Measurements from ENCODE around the gene HSDL1.

HSDL1 gene

DNA sequence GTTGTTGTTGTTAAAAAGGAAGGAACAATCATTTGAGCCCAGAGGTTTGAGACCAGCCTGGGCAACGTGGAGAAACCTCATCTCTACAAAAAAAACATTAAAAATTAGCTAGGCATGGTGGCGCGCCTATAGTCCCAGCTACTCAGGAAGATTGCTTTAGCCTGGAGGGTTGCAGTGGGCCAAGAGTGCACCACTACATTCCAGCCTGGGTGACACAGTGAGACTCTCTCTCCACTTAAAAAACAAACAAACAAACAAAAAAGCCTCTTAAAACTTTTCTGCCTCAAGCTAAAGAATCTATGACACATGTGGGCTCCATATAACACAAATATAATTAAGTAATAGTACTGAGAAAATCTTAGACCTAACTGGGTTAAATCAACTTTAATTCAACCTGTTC, 40.7 kb downstream of the HSDL1 start:
- DNase-seq: no peak

DNA sequence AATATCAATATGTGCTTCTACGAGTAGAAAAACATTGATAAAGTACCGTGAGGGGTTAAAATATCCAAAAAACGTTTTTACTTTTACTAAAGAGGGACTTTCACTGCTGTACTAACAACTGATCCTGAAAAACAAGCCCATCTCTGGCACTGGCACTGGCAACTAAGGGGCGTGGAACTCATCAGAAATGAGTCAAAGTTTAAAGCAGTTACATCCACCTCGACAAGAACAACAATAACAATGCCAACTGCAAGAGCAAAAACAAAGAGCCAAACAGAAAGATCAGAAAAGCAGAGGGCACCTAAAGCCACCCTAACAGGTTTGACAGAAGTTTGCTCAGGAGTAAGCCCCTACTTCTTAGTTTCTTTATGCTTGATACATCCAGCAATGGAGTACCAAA, 41.3 kb downstream of the HSDL1 start:
- no peak for DNase-seq

DNA sequence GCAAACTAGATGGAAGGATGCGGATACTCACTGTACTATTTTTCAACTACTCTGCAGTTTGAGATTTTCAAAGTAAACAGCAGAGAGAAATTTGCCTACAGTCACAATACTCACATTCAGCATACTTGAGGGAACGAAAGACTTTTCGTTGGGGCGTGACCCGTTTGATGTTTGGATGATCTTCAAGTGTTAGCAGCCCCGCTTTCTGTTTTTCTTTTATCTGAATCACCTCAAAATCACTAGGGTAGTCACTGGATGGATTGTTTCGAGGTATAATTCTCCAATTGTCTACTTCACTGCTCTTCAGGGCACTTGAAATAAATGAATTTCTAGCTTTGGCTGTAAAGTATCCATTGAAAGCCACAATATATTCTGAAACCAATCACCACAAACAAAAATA, 46.0 kb downstream of the HSDL1 start:
- DNase-seq: no peak

DNA sequence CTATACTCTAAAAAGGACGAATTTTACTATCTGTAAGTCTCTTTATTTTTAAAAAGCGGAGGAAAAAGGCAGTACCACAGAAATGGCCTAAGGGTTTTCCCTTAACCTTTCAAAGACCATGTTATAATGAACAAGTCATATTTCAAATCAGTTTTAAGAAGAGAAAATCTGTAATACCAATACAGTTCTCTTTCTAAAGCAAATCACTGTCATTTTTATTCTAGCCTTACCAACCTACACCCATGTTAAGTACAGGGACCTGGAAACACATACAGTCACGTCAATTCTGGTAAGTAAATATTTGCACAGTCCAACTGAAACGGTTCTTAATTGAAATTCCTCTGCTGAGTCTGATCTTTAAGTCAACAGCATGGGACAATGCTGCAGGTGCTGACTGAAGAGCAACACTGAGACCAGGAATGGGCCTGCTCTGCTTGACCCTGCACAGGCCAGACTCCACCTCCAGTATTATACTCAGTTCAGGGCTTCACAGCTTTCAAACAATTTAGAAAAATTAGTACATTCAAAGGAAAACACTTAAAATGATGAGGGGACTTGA, 48.5 kb downstream of the HSDL1 start:
- no peak for DNase-seq

DNA sequence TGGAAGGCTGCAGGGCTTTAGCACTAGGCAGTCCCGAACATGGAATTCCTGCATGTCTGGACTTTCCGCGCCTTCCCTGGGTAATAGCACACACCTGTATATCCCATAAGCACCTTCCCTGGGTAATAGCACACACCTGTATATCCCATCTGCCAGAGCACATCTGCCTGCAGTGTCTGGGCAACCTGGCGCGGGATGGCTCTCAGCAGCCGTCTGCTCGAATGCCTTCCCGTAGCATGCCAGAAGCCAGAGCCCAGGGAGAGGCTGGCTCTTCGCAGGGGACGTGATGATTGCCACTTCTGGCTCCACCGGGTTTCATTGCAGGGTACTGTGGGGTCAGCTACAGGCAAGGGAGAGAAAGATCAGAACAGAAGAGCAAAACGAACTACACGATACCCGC, 49.5 kb downstream of the HSDL1 start:
- no peak for DNase-seq

DNA sequence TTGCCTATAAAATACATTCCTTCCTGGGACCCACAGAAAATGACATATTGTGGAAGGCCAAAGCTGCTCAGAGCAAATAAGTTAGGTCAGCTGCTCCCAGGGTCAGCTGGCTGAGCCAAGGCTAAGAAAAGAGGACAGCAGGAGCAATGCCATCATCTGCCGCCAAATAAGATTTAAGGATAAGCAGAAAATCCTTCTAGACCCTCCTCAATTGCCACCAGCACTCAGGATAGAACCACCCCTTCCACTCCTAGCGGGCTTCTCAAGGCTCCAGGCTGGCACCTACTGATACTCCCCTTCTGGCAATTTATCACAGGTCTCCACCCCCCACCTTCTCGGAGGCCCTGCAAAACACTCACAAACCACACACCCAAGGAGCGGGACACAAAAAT, 51.1 kb downstream of the HSDL1 start:
- no peak for DNase-seq

DNA sequence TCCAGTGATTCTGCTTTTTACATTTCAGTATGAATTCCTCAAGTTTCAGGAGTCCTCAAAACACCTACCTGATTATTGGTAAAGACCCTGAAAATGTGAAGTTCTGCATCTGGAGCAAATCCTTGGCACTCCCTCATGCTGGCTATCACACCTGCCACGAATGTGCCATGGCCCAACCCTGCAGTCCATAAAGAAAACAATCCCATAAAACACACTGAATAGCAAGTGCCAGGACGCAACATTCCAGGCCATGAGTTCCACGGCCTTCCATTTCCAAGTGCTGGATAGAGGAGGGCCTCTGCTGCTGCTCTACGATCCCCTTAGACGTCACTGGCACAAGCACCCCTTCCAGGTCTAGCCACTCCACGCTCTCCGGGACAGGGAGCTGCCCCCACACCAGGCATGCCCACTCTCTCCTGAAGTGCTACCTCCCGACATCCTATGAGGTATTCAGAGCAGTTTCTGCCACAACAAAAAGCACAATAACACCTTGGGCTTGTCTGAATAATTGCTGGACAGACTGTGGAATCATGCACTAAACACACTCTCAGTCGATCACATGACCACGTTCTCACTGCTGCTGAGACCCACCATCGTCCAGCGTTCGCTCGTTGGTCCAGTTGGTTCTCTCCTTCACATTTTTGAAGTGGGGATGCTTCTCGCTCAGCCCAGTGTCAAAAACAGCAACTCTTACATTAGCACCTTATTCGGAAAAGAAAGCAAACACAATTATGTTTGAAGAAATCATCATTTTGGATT, 51.7 kb downstream of the HSDL1 start:
- no peak for DNase-seq

DNA sequence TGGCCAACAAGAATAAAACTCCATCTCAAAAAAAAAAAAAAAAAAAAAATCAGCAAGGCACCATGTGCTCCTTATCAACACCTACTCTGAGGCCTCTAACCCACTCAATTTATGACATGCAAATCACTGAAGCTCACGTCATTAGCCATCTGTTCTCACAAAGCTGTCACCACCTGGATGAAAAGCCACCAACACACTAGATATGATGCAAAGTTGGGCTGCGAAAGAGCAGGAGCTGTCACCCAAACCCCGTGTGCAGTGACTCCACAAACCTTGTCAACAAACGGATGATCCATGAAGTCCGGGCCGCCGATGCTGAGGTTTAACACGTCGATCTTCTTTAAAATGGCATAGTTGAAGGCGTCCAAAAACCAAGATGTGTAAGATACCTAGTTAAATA, 53.5 kb downstream of the HSDL1 start:
- DNase-seq: no peak

DNA sequence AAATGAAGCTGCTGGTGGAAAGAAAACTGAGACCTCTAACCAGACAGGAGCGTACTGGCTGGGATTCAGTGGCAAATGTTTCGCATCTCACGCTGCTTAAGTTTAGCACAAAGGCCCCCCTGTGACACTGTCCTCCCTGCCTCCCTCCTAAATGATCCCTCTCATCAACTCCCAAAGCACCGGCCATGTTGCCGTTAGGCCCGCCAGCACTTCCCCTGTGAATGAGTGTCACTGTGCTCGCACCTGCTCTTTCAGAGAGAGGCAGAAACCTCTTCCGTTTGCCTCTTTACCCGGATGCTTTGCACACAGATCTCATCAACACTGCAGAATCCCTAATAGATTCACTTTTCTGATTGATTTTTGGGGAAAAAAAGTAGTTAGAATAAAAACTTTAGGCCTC, 54.8 kb downstream of the HSDL1 start:
- no peak for DNase-seq

DNA sequence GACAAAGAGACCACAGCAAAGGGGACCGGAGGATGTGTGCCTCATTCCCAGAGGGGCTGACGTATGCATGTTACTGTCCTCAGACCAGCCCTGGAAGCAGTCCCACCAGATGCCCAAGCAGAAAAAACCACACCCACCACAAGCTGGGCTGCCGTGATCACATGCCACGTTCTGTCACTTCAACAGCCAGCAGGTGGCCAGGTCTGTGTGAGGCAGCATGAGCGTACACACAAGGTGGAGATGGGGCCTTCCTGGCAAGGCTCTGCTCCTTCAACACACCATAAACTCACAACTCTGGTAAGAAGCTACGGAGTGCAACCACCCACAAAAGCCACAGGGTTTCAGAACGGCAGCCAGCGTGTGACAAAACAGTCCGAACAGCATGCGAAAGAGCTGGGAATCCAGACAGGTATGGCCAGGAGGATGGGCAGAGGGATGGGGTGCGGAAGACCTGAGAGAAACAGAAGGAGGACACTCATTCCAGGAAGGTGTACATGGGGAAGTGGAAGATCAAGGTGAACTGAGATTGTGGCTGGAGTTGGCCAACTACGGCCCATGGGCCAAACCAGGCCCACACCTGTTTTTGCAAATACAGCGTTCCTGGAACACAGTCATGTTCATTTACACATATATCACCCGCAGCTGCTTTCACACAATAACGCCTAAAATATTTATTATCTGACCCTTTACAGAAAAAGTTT, 56.1 kb downstream of the HSDL1 start:
- DNase-seq: no peak

DNA sequence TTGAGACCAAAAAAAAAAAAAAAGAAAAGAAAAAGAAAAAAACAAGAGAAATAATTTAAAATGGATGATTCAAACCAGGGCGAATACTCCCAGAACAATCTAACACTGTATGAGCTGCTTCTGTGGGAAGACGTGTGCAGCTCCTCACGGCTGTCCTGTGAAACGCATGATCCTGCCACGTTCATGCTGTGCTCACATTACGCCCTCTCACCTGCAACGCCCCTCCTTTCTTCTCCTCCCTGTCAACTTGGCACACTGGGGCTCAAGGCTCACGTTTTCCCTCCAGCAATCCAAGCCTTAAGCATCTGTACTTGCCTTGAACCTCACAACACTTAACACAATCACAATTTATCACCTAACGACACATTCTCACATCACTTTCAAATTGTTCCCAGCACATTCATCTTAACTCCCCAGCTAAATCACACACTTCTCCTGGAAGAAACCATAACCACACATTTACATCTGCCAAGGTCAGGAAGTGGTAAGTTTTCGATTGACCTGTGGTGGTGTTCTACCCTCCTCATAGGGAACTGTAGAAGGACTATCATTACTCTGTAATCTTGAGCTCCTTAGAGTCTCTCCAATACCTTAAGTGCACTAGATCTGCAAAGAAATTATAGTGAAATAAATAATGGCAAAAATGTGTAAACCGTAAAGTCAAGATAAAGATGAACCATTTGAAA, 57.4 kb downstream of the HSDL1 start:
- DNase-seq: no peak

DNA sequence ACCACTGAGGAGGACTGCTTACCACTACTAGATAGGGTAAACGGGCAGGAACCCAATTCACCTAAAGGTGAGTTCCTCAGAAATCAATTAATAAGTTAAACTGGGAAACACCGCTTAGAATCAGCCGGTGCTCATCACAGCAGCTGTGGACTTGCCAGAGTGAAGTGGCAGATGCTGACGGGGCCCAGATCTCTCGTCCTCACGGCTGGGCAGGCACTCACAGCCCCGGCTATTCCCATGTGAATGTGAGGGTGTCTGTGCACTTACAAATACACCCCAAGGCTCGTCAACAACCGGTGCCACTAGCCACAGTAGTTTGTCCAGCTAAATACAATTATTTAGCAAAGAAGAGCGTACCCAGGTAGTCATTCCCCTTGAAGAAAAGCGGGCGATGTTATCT, 58.0 kb downstream of the HSDL1 start:
- DNase-seq: no peak

DNA sequence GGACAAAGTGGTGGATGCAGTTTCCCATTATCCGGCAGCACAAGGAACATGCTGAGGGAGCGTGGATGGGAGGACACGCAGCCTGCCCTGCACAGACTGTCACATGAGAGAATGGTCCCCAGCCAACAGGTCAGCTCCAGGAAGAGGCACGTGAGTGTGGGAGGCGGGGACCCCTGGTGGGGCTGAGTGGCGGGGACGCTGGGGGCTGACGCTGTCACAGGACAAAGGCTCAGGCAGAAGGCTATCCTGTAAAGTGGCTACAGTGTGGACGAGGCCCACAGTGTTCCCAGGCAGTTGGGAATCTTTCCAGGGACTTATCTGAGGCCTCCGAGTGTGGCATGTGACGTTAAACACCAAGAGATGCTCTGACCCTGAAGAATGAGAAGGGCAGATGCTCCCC, 58.6 kb downstream of the HSDL1 start:
- DNase-seq: no peak

DNA sequence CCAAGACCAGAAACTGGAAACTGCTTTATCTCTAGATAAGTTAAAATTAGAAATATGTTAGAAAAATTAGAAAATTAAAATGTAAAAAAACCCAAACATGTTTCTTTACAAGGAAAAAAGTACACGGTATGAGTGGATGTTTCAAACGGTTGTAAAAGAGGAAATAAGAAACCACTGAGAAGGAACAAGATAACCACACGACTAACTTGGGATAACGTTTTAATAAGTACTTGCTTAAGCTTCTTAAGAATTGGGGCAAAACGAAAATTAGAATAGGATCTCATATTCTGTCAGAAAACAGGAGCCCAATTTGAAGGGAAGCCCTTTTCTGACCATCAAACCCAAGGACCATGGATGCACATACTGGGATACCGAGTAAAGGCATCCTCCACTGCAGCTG, 59.2 kb downstream of the HSDL1 start:
- DNase-seq: no peak

DNA sequence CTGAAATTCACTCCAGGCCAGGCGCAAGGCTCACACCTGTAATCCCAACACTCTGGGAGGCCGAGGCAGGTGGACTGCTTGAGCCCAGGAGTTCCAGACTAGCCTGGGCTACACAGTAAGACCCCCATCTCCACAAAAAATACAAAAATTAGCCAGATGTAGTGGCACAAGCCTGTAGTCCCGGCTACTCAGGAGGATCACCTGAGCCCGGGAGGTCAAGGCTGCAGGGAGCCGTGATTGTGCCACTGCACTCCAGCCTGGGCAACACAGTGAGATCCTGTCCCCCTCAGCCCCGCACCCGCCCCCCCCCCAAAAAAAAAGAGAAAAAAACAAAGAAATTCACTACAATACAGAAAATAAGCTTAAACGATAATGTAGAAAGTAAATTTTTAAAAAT, 59.7 kb downstream of the HSDL1 start:
- no peak for DNase-seq

DNA sequence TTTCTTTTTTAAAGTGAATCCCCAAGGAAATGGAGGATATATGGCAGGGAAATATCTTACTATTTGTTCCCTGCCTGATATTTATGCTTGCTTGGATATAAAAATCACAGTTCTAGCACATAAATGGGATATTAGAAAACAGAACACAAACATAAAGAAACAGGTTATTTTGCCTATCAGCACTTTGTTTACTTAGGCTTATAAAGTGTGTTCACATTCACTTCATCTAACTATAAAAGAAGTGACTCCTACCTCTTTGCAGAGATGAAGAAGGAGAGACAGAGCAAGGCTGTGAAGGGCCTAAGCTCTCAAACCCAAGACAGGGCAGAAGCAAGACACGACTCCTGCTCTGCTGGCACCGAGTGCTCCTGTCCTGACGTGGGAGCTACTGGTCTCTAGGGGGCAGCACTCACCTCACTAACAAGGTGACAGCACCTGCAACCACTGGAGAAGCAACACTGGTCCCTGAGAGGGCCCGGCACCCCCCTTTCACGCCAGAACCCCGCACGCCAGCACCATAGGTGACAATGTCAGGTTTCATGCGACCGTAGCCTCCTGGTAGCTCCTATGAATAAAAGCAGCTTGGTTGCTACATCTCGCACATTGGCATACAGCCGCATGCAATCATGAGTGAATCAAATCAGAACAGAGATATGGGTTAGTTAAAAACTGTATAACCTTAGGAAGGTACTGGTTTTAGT, 60.3 kb downstream of the HSDL1 start:
- DNase-seq: no peak

DNA sequence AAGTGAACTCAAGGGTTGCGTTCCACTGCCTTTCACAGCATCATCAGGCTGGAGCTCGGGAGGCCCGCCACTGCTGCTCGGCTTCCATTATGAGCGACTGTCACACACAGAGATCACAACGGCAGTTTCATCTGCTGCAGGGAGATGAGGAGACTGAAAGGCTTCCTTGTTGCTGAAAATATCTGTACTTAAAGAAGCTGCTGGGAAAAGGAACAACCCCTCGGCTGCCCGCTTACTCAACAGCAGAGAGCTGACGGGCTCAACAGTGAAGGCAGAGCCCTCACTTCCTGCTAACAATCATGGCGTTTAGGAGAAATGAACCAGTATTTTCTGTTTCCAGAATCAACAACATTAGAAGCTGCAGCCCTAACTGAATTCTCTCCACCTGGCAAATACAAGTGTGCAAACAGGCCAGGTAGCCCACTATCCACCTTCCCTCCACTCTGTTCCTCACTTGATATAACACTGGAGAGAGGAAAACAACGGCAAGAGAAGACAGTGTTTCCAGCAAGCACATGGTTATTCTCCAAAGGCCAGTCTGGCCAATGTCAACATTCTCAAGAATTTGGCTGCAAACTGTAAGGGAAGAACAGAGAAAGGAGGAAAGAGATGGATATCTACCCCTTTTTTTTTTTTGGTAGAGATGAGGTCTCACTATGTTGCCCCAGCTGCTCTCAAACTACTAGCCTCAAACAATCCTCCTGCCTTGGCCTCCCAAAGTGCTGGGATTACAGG, 62.0 kb downstream of the HSDL1 start:
- no peak for DNase-seq

DNA sequence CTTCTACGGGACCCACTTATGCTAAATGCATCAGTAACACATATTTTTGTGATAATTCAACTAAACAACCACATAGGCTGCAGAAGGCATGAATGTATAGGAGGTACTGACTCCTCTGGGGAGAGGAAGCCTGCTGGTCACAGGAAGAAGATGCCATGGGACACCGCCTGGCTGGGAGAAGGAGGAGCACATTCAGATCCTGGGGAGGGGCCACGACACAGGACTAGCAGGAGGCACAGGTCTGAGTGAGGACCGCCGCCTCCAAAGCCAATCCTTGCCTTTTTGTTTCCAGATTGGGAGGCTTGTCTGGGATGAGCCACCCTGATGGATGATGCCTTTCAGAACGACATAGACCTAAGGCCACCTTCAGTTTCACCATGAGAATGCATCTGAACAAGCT, 62.9 kb downstream of the HSDL1 start:
- DNase-seq: no peak

DNA sequence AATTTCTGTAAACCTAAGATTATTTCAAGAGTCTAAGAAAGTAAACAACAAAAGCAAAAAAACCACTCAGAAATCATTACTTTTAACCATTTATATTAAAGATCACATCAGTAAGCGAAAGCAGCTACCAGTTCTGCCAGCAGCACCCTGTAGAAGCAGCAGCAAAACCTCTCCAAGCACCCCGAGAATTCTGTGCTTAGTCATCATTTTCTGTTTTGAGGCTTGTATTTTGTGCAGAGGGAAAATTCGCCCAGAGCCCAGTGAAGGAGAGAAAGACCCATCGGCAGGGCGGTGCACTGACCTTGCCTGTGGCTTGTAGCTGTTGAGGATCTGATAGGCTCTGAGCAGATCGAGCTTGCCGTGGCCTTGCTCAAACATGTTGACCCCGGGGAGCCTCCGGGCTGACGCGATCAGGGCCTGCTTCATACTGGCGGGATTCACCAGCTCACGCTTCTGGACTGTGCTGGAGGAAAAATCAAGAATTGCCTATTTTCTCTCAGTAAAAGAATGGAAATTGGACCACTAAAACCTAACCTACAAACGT, 63.5 kb downstream of the HSDL1 start:
- DNase-seq: no peak

DNA sequence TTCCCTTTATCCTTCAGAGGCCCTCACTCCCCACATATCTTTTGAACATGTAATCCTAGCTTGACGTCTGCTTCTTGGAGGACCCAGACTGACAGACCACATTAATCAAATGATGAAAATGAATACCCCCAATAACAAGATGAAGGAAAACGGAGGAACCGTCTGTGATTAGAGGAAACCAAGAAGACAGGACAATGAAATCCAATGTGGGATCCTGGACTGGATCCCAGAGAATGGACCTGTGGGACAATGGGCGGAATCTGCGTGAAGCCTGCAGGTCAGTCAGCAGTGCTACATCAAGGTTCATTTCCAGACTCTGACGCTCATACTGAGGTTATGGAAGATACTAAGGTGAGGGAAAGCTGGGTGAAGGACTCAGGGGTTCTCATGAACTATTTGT, 64.2 kb downstream of the HSDL1 start:
- no peak for DNase-seq

DNA sequence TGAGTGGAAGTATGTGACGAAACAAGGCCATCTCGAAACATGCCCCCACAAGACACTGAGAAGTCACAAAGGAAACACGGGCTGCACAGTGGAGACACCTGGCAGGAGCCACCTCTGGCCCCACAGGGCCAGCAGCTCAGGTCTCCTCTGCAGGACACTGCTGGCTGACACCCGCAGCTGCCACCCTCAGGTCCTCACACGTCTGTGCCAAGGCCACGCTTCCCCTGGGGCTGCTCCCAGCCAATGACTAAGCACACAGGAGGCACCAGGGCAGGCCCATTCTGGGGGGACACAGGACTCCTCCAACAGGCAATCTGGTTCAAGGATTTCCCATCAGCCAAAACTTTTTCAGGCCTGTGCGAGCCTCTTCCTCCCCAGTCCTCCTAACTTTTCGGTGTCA, 64.6 kb downstream of the HSDL1 start:
- no peak for DNase-seq

DNA sequence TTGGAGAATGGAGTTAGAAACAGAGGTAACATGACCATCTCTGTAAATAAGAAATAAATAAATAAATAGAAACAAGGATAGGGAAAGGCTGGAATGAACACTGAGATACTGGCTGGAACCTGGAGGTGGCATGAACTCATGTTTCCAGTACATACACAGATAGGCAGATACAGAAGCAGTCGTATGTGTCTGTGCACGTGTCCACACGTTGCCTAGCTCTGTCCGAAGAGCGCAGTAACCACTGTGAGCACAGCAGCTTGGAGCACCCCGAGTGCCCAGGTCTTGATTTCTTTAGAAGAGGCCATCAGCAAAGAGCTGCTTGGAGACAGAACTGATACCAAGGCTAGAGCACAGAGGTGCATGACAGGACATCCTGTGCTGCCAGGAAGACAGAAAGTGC, 65.3 kb downstream of the HSDL1 start:
- no peak for DNase-seq

All from NCI-H1436 treated with DMSO at 0.1 percent for 48 hours (cell line).